ENCODE measurements around the gene KCTD6.

Gene KCTD6

GRCh38 chr3:58497097-58497496 is 5.2 kb downstream of the KCTD6 start:
- no peak overlapping the region for H3K4me3 ChIP-seq (ENCODE audit: insufficient read length, low read depth)
- TF ChIP-seq ZNF274 (IDR thresholded peaks at IDR 0.05; ENCODE audit: low read depth, low read length) (no peak), SUZ12 (IDR thresholded peaks at IDR 0.05; ENCODE audit: extremely low read depth, insufficient read depth, insufficient read length) (no peak), YY1 (IDR thresholded peaks at IDR 0.05; ENCODE audit: insufficient read depth, insufficient read length) (no peak)
- H3K27me3 ChIP-seq (ENCODE audit: insufficient read depth, insufficient read length) = no peaks in the 10 kb centered on the region
- H3K36me3 ChIP-seq (ENCODE audit: insufficient read depth, insufficient read length, low read length) = peaks cover 28% of the 10 kb centered on the region
- H3K9me3 ChIP-seq (ENCODE audit: insufficient read depth, low read length) = no peaks in the 10 kb centered on the region
- H3K9ac ChIP-seq (ENCODE audit: insufficient read length, low read depth) = no peak overlapping the region
- DNase-seq (ENCODE audit: low read depth, low spot score) = peak; percentile 68
- H3K4me1 ChIP-seq (ENCODE audit: insufficient read depth, insufficient read length) = no peaks in the 10 kb centered on the region

- Histone ChIP-seq H3K9ac (ENCODE audit: insufficient read length, low read depth) (no peak overlapping the region), H3K9me3 (ENCODE audit: insufficient read depth, low read length) (no peaks in the 10 kb centered on the region), H3K4me3 (ENCODE audit: insufficient read length, low read depth) (no peak overlapping the region), H3K4me1 (ENCODE audit: insufficient read depth, insufficient read length) (no peaks in the 10 kb centered on the region), H3K27me3 (ENCODE audit: insufficient read depth, insufficient read length) (no peaks in the 10 kb centered on the region), H3K36me3 (ENCODE audit: insufficient read depth, insufficient read length, low read length) (peaks cover 44% of the 10 kb centered on the region)
- no peak for DNase-seq (ENCODE audit: low read depth, low spot score)
- no peak for TF ChIP-seq ZNF274 (IDR thresholded peaks at IDR 0.05; ENCODE audit: low read depth, low read length)
- TF ChIP-seq YY1 (IDR thresholded peaks at IDR 0.05; ENCODE audit: insufficient read depth, insufficient read length) = no peak
- TF ChIP-seq SUZ12 (IDR thresholded peaks at IDR 0.05; ENCODE audit: extremely low read depth, insufficient read depth, insufficient read length) = no peak
Measured at GRCh38 chr3:58502872-58503271, 11.0 kb downstream of the KCTD6 start.

- Histone ChIP-seq H3K4me1 (ENCODE audit: insufficient read depth, insufficient read length) (no peaks in the 10 kb centered on the region), H3K9me3 (ENCODE audit: insufficient read depth, low read length) (no peaks in the 10 kb centered on the region), H3K36me3 (ENCODE audit: insufficient read depth, insufficient read length, low read length) (peaks cover 14% of the 10 kb centered on the region), H3K9ac (ENCODE audit: insufficient read length, low read depth) (no peak overlapping the region), H3K27me3 (ENCODE audit: insufficient read depth, insufficient read length) (no peaks in the 10 kb centered on the region), H3K4me3 (ENCODE audit: insufficient read length, low read depth) (no peak overlapping the region)
- TF ChIP-seq YY1 (IDR thresholded peaks at IDR 0.05; ENCODE audit: insufficient read depth, insufficient read length) (no peak), ZNF274 (IDR thresholded peaks at IDR 0.05; ENCODE audit: low read depth, low read length) (no peak), SUZ12 (IDR thresholded peaks at IDR 0.05; ENCODE audit: extremely low read depth, insufficient read depth, insufficient read length) (no peak)
- DNase-seq (ENCODE audit: low read depth, low spot score) = no peak
Measured at GRCh38 chr3:58507356-58508078, 15.6 kb downstream of the KCTD6 start.

- no peak for TF ChIP-seq ZNF274 (IDR thresholded peaks at IDR 0.05; ENCODE audit: low read depth, low read length)
- TF ChIP-seq SUZ12 (IDR thresholded peaks at IDR 0.05; ENCODE audit: extremely low read depth, insufficient read depth, insufficient read length) = no peak
- TF ChIP-seq YY1 (IDR thresholded peaks at IDR 0.05; ENCODE audit: insufficient read depth, insufficient read length) = no peak
- H3K9ac ChIP-seq (ENCODE audit: insufficient read length, low read depth) = no peak overlapping the region
- H3K36me3 ChIP-seq (ENCODE audit: insufficient read depth, insufficient read length, low read length) = peaks cover 7% of the 10 kb centered on the region
- no peaks in the 10 kb centered on the region for H3K27me3 ChIP-seq (ENCODE audit: insufficient read depth, insufficient read length)
- no peaks in the 10 kb centered on the region for H3K4me1 ChIP-seq (ENCODE audit: insufficient read depth, insufficient read length)
- DNase-seq (ENCODE audit: low read depth, low spot score) = no peak
- no peaks in the 10 kb centered on the region for H3K9me3 ChIP-seq (ENCODE audit: insufficient read depth, low read length)
- H3K4me3 ChIP-seq (ENCODE audit: insufficient read length, low read depth) = no peak overlapping the region
Measured at GRCh38 chr3:58508437-58508836, 16.5 kb downstream of the KCTD6 start.

- Histone ChIP-seq H3K9me3 (ENCODE audit: insufficient read depth, low read length) (no peaks in the 10 kb centered on the region), H3K27me3 (ENCODE audit: insufficient read depth, insufficient read length) (no peaks in the 10 kb centered on the region), H3K9ac (ENCODE audit: insufficient read length, low read depth) (no peak overlapping the region), H3K4me1 (ENCODE audit: insufficient read depth, insufficient read length) (no peaks in the 10 kb centered on the region), H3K36me3 (ENCODE audit: insufficient read depth, insufficient read length, low read length) (no peaks in the 10 kb centered on the region), H3K4me3 (ENCODE audit: insufficient read length, low read depth) (no peak overlapping the region)
- TF ChIP-seq YY1 (IDR thresholded peaks at IDR 0.05; ENCODE audit: insufficient read depth, insufficient read length) (no peak), ZNF274 (IDR thresholded peaks at IDR 0.05; ENCODE audit: low read depth, low read length) (no peak), SUZ12 (IDR thresholded peaks at IDR 0.05; ENCODE audit: extremely low read depth, insufficient read depth, insufficient read length) (no peak)
- DNase-seq (ENCODE audit: low read depth, low spot score) = no peak
Measured at GRCh38 chr3:58514405-58514804, 22.5 kb downstream of the KCTD6 start.

- TF ChIP-seq SUZ12 (IDR thresholded peaks at IDR 0.05; ENCODE audit: extremely low read depth, insufficient read depth, insufficient read length) (no peak), YY1 (IDR thresholded peaks at IDR 0.05; ENCODE audit: insufficient read depth, insufficient read length) (no peak)
- Histone ChIP-seq H3K9ac (ENCODE audit: insufficient read length, low read depth) (no peak overlapping the region), H3K4me1 (ENCODE audit: insufficient read depth, insufficient read length) (peaks cover 11% of the 10 kb centered on the region), H3K27me3 (ENCODE audit: insufficient read depth, insufficient read length) (no peaks in the 10 kb centered on the region), H3K36me3 (ENCODE audit: insufficient read depth, insufficient read length, low read length) (no peaks in the 10 kb centered on the region), H3K4me3 (ENCODE audit: insufficient read length, low read depth) (no peak overlapping the region), H3K9me3 (ENCODE audit: insufficient read depth, low read length) (no peaks in the 10 kb centered on the region)
- DNase-seq (ENCODE audit: low read depth, low spot score) = no peak
Measured at GRCh38 chr3:58518291-58518789, 26.4 kb downstream of the KCTD6 start.

GRCh38 chr3:58519668-58520402 is 27.9 kb downstream of the KCTD6 start:
- no peaks in the 10 kb centered on the region for H3K36me3 ChIP-seq (ENCODE audit: insufficient read depth, insufficient read length, low read length)
- H3K4me3 ChIP-seq (ENCODE audit: insufficient read length, low read depth) = no peak overlapping the region
- H3K27me3 ChIP-seq (ENCODE audit: insufficient read depth, insufficient read length) = no peaks in the 10 kb centered on the region
- peak overlapping the region; percentile 33 for H3K9ac ChIP-seq (ENCODE audit: insufficient read length, low read depth)
- TF ChIP-seq SUZ12 (IDR thresholded peaks at IDR 0.05; ENCODE audit: extremely low read depth, insufficient read depth, insufficient read length) (no peak), YY1 (IDR thresholded peaks at IDR 0.05; ENCODE audit: insufficient read depth, insufficient read length) (no peak)
- DNase-seq (ENCODE audit: low read depth, low spot score) = no peak
- H3K4me1 ChIP-seq (ENCODE audit: insufficient read depth, insufficient read length) = peaks cover 17% of the 10 kb centered on the region
- no peaks in the 10 kb centered on the region for H3K9me3 ChIP-seq (ENCODE audit: insufficient read depth, low read length)
